Duodenal mucosa (tissue), 2 donors: ENCODE results near the gene TMEM41A.

Source experiments
- H3K27ac ChIP-seq: one replicate; pipeline ENCODE4 v1.7.0; 2013; ENCODE audit warnings: low read depth, low read length
- H3K27me3 ChIP-seq, 2 donors: one replicate each; pipeline ENCODE4 v1.7.0; 2013; ENCODE audit warnings: low read length in 2 of 2, control low read depth in 1 of 2; ENCODE audit not compliant: insufficient read depth in 2 of 2, control insufficient read depth in 1 of 2
- H3K36me3 ChIP-seq, 2 donors: one replicate each; pipeline ENCODE4 v1.7.0; 2013; ENCODE audit warnings: low read length in 2 of 2, control low read depth in 1 of 2; ENCODE audit not compliant: insufficient read depth in 2 of 2, control insufficient read depth in 1 of 2
- H3K4me1 ChIP-seq, 2 donors: one replicate each; pipeline ENCODE4 v1.7.0; 2013; ENCODE audit warnings: low read length in 2 of 2, control low read depth in 1 of 2; ENCODE audit not compliant: insufficient read depth in 2 of 2, control insufficient read depth in 1 of 2
- H3K4me3 ChIP-seq, 2 donors: one replicate each; pipeline ENCODE4 v1.7.0; 2013; ENCODE audit warnings: low read length in 2 of 2, low read depth in 1 of 2
- H3K9ac ChIP-seq, 2 donors: one replicate each; pipeline ENCODE4 v1.7.0; 2013; ENCODE audit warnings: low read length in 2 of 2, low read depth in 1 of 2
- H3K9me3 ChIP-seq, 2 donors: one replicate each; pipeline ENCODE4 v1.7.0; 2013; ENCODE audit warnings: low read length in 2 of 2, control low read depth in 1 of 2; ENCODE audit not compliant: control insufficient read depth in 1 of 2

Gene TMEM41A

DNA sequence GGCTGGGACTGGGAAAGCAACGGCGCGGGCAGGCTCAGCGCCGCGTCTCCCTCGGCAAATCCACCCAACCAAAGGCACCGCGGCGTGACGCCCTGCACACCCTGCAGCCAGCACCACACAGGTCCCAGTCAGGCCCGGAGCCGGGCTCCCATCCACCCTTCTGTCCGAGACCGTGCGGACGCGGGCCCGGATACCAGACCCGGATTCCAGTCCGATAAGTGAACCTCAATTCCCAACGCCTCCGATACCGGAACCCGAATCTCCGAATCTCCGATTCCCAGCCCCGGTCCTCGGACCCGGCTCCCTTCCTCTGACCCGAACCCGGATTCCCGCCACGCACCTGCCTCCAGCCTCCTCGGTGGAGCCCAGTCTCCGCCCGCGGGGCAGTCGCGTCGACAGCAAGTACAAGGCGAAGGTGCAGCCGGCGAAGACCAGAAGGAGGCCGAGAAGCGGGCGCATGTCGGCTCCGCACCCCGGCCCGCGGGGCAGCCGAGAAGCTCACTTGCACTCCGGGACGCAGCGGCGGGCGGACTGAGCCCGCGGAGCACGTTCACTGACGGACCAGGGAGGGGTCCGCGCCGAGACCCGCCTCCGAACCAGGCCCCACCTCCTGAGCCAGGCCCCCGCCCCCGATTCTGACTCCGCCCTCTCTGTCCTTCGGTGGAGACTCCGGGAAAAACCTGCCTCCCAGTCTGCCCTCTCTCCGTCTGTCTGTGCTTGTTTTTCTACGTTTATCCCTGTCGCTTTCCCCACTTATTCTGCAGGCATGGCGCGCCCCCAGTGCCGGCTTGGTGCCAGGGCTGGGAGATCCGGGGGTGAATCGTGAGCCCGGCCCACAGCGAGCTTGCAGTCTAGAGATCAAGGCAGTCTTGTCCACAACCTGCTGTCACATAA lies at the start of gene TMEM41A:
Gene TMEM41A, minus strand, starts transcription at position 533 of the 894 bp plus-strand sequence. Its CDS starts 74 bp downstream, at position 459.
- Histone ChIP-seq H3K27me3 (no peaks in the 10 kb centered on the region), H3K4me3 (peak within 1 kb of the TSS; percentile 88 to 93), H3K4me1 (peaks cover 37 to 41% of the 10 kb centered on the region in 2 donors), H3K9me3 (no peaks in the 10 kb centered on the region), H3K36me3 (peaks cover 30 to 33% of the 10 kb centered on the region in 2 donors), H3K9ac (peak within 1 kb of the TSS; percentile 96 to 98), H3K27ac (peak within 1 kb of the TSS; percentile 93)

DNA sequence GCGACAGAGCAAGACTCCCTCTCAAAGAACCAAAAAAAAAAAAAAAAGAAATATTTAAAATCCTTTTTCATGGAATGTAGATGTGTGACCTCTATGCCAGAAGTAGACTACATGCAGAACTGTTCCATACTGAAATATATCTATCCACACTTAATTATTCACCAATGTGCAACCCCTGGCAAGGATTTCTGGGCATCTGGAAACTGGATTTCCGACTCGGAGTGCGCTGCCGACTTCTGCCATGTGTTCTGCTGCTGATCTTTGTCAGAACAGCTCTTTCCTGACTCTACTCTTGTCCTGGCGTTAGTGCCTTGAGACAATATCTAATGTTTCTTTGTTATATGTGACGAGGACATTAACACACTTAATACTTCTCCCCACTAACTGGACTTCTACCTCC lies 41.9 kb upstream of the TMEM41A start:
- H3K27me3 ChIP-seq, result no peaks in the 10 kb centered on the region
- no peak overlapping the region for H3K4me3 ChIP-seq
- peaks cover 13 to 29% of the 10 kb centered on the region in 2 donors for H3K4me1 ChIP-seq
- H3K9ac ChIP-seq, result no peak overlapping the region
- no peaks in the 10 kb centered on the region for H3K9me3 ChIP-seq
- no peaks in the 10 kb centered on the region for H3K36me3 ChIP-seq
- H3K27ac ChIP-seq, result no peak overlapping the region

DNA sequence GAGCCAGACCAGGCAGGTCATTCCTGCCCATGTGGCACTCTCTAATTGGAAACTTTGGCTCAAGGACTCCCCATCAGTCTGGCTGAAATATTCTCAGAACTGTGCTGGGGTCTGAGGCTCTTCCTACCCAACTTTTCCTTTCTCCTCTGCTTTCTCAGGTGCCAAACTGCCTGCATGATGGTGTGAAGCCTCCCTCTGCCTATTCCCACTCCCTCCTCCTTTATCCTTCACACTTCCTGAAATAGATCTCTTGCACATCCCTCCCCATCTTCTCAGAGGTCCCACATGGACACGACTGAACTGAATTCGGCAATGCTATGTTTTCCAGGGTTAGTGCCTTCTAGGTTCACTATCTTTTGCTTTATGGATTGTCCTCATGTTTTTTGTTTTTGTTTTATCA lies 41.1 kb upstream of the TMEM41A start:
- Histone ChIP-seq H3K4me3 (no peak overlapping the region), H3K36me3 (no peaks in the 10 kb centered on the region), H3K9ac (no peak overlapping the region), H3K9me3 (no peaks in the 10 kb centered on the region), H3K27me3 (no peaks in the 10 kb centered on the region), H3K27ac (no peak overlapping the region), H3K4me1 (peaks cover 9 to 21% of the 10 kb centered on the region in 2 donors)

DNA sequence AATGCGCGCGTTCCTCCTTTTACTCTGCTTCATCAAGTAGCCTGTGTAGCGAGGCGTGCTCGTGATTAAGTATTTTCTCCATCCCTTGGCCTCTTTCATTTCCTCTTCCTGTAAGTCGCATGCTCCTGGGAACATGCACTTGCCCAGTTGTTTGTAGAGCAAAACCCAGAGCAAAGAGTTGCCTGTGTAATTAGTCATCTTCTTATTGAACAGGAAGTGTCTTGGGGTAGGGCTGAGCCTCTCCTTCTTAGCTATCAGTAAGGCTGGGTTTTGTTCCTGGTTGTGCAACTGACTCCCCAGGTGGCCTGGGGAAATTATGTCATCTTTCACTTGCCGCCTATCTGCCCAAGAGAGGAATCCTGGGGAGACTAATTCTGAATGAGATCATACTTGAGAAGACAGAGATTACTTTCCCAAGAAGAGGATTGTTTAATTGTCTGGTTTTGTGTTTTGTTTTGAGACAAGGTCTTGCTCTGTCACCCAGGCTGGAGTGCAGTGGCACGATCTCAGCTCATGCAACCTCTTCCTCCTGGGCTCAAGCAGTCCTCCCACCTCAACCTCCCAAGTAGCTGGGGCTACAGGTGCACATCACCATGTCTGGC lies 38.6 kb upstream of the TMEM41A start:
- Histone ChIP-seq H3K27me3 (no peaks in the 10 kb centered on the region), H3K27ac (peak overlapping the region; percentile 81), H3K9ac (peak overlapping the region in 1 of 2 donors; percentile 52), H3K4me3 (no peak overlapping the region), H3K36me3 (no peaks in the 10 kb centered on the region), H3K9me3 (no peaks in the 10 kb centered on the region), H3K4me1 (peaks cover 6 to 22% of the 10 kb centered on the region in 2 donors)

DNA sequence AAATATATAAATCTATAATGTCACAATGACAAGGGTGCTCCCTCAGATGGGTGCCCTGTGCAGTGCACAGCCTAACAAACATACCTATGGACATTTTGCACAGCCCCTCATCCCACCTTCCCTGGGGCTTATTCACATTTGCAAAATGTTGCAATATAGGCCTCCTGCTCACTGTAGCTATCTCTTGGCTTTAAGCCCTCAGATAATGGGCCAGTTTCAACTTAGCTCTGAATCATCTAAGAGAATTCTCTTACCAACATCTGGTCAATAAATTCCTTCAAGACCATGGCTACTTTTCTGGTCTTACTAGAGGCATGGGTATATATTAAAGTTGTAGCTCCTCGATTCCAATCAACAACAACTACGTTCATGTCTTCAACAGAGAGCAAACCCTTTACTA lies 35.7 kb upstream of the TMEM41A start:
- no peaks in the 10 kb centered on the region for H3K9me3 ChIP-seq
- no peak overlapping the region for H3K4me3 ChIP-seq
- H3K36me3 ChIP-seq, result no peaks in the 10 kb centered on the region
- H3K4me1 ChIP-seq, result peaks cover 6 to 17% of the 10 kb centered on the region in 2 donors
- no peaks in the 10 kb centered on the region for H3K27me3 ChIP-seq
- no peak overlapping the region for H3K27ac ChIP-seq
- no peak overlapping the region for H3K9ac ChIP-seq

DNA sequence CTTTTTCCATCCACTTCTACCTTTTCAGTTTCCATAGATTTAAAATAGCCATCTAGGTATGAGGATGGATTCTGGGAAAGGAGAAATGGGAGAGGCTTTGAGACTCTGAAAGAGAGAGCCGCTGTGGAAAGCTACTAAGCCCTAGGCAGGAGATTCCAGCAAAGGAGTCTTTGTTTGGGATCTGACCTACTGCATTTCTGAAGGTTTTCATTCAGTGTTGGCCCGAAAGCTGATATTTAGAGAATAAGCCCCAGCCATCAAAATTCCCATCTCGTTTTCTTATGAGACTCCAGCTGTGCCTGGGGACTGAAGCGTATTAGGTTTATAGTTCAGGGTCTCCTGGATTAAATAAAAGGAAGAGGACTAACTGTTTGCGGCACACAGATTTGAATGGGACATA lies 34.1 kb upstream of the TMEM41A start:
- H3K27me3 ChIP-seq, result no peaks in the 10 kb centered on the region
- no peaks in the 10 kb centered on the region for H3K9me3 ChIP-seq
- no peak overlapping the region for H3K4me3 ChIP-seq
- H3K27ac ChIP-seq, result no peak overlapping the region
- H3K9ac ChIP-seq, result no peak overlapping the region
- H3K36me3 ChIP-seq, result no peaks in the 10 kb centered on the region
- H3K4me1 ChIP-seq, result peaks cover 6 to 16% of the 10 kb centered on the region in 2 donors

DNA sequence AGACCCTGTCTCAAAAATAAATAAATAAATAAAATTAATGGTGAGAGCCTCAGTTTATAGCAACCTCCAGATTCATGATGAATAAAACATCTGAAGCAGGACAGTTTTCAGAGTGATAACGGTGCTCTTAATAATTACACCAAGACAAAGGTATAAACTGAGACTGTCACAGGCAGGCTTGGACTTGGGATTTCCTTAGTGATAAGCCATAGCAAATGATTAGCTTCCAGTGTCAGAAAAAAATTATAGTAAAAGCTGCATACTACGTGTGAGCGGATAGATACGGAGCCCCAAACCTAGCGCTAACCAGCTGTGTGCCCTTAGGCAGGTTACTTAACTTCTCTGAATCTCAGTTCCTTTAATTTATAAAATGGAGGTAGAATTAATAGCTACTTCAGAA lies 32.0 kb upstream of the TMEM41A start:
- peaks cover 0 to 2% of the 10 kb centered on the region in 2 donors for H3K27me3 ChIP-seq
- H3K9ac ChIP-seq, result no peak overlapping the region
- H3K27ac ChIP-seq, result no peak overlapping the region
- no peak overlapping the region for H3K4me3 ChIP-seq
- H3K4me1 ChIP-seq, result peaks cover 5 to 7% of the 10 kb centered on the region in 2 donors
- H3K9me3 ChIP-seq, result no peaks in the 10 kb centered on the region
- H3K36me3 ChIP-seq, result no peaks in the 10 kb centered on the region

DNA sequence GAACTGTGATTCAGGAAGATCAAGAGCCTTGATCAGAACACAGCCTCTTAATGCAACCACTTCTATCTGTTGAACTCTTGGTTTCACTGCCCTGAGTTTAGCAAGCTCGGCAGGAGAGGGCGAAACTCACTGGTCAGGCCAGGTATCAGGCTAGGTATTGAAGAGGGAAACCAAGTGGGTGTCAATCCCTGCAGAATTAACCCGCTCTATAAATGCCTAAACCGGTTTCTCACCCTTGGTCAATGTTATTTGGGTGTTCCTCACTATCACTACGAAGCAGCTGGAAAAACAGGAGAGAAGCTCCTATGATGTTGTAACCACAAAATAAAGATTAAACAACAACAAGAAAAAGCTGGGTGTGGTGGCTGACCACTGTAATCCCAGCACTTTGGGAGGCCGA lies 29.7 kb upstream of the TMEM41A start:
- no peak overlapping the region for H3K4me3 ChIP-seq
- H3K27me3 ChIP-seq, result peaks cover 0 to 2% of the 10 kb centered on the region in 2 donors
- H3K9ac ChIP-seq, result no peak overlapping the region
- H3K27ac ChIP-seq, result no peak overlapping the region
- peaks cover 0 to 3% of the 10 kb centered on the region in 2 donors for H3K36me3 ChIP-seq
- H3K9me3 ChIP-seq, result no peaks in the 10 kb centered on the region
- peaks cover 0 to 7% of the 10 kb centered on the region in 2 donors for H3K4me1 ChIP-seq

DNA sequence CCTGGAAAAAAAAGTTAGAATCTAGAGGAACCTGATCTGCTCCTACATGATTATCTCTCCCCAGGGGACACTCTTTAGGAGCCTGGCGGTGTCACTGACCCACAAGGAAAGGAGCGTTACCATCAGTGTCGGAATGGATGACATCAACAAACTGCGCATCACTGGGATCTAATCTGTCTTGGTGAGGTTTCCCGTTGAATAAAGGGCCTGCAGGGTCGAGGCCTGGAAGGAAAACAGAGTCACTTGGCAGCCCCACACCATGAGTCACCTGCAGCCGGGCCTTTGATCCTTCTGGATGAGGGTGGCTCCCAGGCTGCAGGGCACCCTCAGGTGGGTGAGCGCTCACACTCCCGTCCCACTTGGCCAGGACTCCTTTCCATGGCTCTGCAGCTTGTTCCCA lies 28.5 kb upstream of the TMEM41A start:
- Histone ChIP-seq H3K27me3 (peaks cover 0 to 2% of the 10 kb centered on the region in 2 donors), H3K36me3 (peaks cover 0 to 3% of the 10 kb centered on the region in 2 donors), H3K9me3 (no peaks in the 10 kb centered on the region), H3K9ac (no peak overlapping the region), H3K4me3 (no peak overlapping the region), H3K4me1 (peaks cover 0 to 7% of the 10 kb centered on the region in 2 donors), H3K27ac (no peak overlapping the region)

DNA sequence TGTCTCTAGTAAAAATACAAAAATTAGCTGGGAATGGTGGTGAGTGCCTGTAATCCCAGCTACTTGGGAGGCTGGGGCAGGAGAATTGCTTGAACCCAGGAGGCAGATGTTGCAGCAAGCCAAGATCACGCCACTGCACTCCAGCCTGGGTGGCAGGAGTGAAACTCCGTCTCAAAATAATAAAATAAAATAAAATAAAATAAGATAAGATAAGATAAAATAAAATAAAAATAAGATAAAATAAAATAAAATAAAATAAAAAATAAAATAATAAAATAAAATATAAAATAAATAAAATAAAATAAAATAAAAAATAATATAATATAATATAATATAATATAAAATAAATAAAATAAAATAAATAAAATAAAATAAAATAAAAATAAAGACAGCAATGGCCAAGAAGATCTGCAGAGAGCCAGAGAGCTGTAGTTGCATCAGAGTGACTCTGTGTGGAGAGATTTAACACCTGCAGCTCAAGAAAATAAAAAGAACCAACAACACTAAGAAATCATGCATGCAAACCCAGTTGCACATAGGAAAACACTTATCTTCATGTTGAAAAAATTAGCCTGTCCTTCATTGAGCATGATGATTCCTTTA lies 27.6 kb upstream of the TMEM41A start:
- Histone ChIP-seq H3K4me1 (peaks cover 0 to 7% of the 10 kb centered on the region in 2 donors), H3K4me3 (no peak overlapping the region), H3K27me3 (peaks cover 0 to 2% of the 10 kb centered on the region in 2 donors), H3K9me3 (no peaks in the 10 kb centered on the region), H3K36me3 (peaks cover 0 to 3% of the 10 kb centered on the region in 2 donors), H3K9ac (no peak overlapping the region), H3K27ac (no peak overlapping the region)
